Prostate gland (tissue), 2 donors: ENCODE results near the gene PDE4D. TPM values are rescaled to one million over a fixed set of nuclear protein-coding genes. Genes with fewer than 3 reads are reported as not detected.

ENCODE experiments used
- DNase-seq: peaks from one replicate; pipeline ENCODE4 v3.0.0-alpha.2; 2019; ENCODE audit warnings: low spot score
- H3K27ac ChIP-seq, 2 donors: fragments of 200-600 bp; sonication (generic); 2 replicates each; pipeline ENCODE4 v1.5.1; 2017 to 2019
- H3K27me3 ChIP-seq: fragments of 200-600 bp; sonication (generic); replicated peaks from 2 replicates; pipeline ENCODE4 v1.5.1; 2019; ENCODE audit not compliant: insufficient read depth
- H3K36me3 ChIP-seq, 2 donors: fragments of 200-600 bp; sonication (generic); 1 replicate in 1 of 2; 2 replicates in 1 of 2; pipeline versions ENCODE4 v1.5.1 to v1.8.1; 2017 to 2019
- H3K4me1 ChIP-seq: fragments of 200-600 bp; sonication (generic); replicated peaks from 2 replicates; pipeline ENCODE4 v1.5.1; 2019
- H3K4me3 ChIP-seq, 2 donors: fragments of 200-600 bp; sonication (generic); 2 replicates each; pipeline ENCODE4 v1.5.1; 2017 to 2019
- H3K9me3 ChIP-seq: fragments of 200-600 bp; sonication (generic); 2 replicates; pipeline ENCODE4 v1.5.1; 2017
- CTCF ChIP-seq, 4 experiments: fragments of 200-600 bp in 2 of 4; fragments of 450-650 bp in 2 of 4; sonication (generic) in 2 of 4; IDR thresholded peaks; 1 replicate in 3 of 4; 2 replicates in 1 of 4; pipeline ENCODE4 v1.5.1; 2016 to 2019; ENCODE audit warnings: antibody characterized with exemption in 4 of 4, mild to moderate bottlenecking in 2 of 4, moderate library complexity in 2 of 4
- POLR2A ChIP-seq: fragments of 450-650 bp; IDR thresholded peaks from one replicate; pipeline ENCODE4 v1.6.1; 2016; ENCODE audit warnings: antibody characterized with exemption, mild to moderate bottlenecking
- POLR2AphosphoS5 ChIP-seq: sonication (generic); formaldehyde crosslinking; IDR thresholded peaks from one replicate; pipeline ENCODE4 v1.6.1; 2017; ENCODE audit warnings: antibody characterized with exemption
- whole genome bisulfite sequencing: methylation state at CpG from one replicate; pipeline ENCODE4 v1.1.5; 2018; 5-methylcytosine and 5-hydroxymethylcytosine counted together
- intact Hi-C: fragments of 100-400 bp; cut with DNase I; formaldehyde crosslinking; loops from one replicate; pipeline ENCODE4 v1.14.2; 2022
- total RNA-seq, 2 donors: library from RNA; depleted of rRNA; stranded (reverse); fragments of >200 nt; gene quantifications; one replicate each; pipeline ENCODE4 v1.1.0, GENCODE V29; 2016

PDE4D gene
- total RNA-seq, 2 donors from 2014 or later = 64.2 to 75.6 TPM

- intact Hi-C loops = no loop called here
- TF ChIP-seq POLR2A (no peak), CTCF (IDR thresholded peaks at IDR 0.05) (no peak), POLR2AphosphoS5 (no peak)
Observed at GRCh38 chr5:59449905-59450644, 443.5 kb downstream of the PDE4D start.

GRCh38 chr5:59446356-59446755 is 447.2 kb downstream of the PDE4D start:
- Histone ChIP-seq H3K36me3 (no peaks in the 10 kb centered on the region), H3K27ac (no peak overlapping the region), H3K9me3 (no peaks in the 10 kb centered on the region), H3K27me3 (no peaks in the 10 kb centered on the region), H3K4me1 (no peaks in the 10 kb centered on the region), H3K4me3 (no peak overlapping the region)
- no peak for TF ChIP-seq POLR2AphosphoS5
- no peak for TF ChIP-seq CTCF (IDR thresholded peaks at IDR 0.05)
- no peak for TF ChIP-seq POLR2A
- intact Hi-C loops = no loop called here
- 71% methylated on average over 2 of the region's 2 CpGs for WGBS
- DNase-seq = no peak

More at GRCh38 chr5:59449905-59450644, 443.5 kb downstream of the PDE4D start:
- Histone ChIP-seq H3K27ac (no peak overlapping the region), H3K4me1 (no peaks in the 10 kb centered on the region), H3K4me3 (no peak overlapping the region), H3K36me3 (no peaks in the 10 kb centered on the region), H3K27me3 (no peaks in the 10 kb centered on the region), H3K9me3 (no peaks in the 10 kb centered on the region)
- DNase-seq = no peak
- 89% methylated on average over 3 of the region's 3 CpGs for WGBS

- H3K27me3 ChIP-seq = no peaks in the 10 kb centered on the region
- intact Hi-C loops = no loop called here
- H3K4me3 ChIP-seq = no peak overlapping the region
- TF ChIP-seq POLR2AphosphoS5 (no peak), CTCF (IDR thresholded peaks at IDR 0.05) (no peak), POLR2A (no peak)
- no peak overlapping the region for H3K27ac ChIP-seq
- no peak for DNase-seq
- no peaks in the 10 kb centered on the region for H3K9me3 ChIP-seq
- H3K36me3 ChIP-seq = no peaks in the 10 kb centered on the region
- no peaks in the 10 kb centered on the region for H3K4me1 ChIP-seq
- WGBS = 97% methylated on average over 1 of the region's 1 CpG
Observed at GRCh38 chr5:59445741-59446140, 447.8 kb downstream of the PDE4D start.

- no peaks in the 10 kb centered on the region for H3K36me3 ChIP-seq
- no peak overlapping the region for H3K4me3 ChIP-seq
- intact Hi-C loops = no loop called here
- no peak overlapping the region for H3K27ac ChIP-seq
- H3K27me3 ChIP-seq = no peaks in the 10 kb centered on the region
- WGBS = 91% methylated on average over 3 of the region's 3 CpGs
- H3K9me3 ChIP-seq = no peaks in the 10 kb centered on the region
- TF ChIP-seq CTCF (IDR thresholded peaks at IDR 0.05) (no peak), POLR2A (no peak), POLR2AphosphoS5 (no peak)
- H3K4me1 ChIP-seq = no peaks in the 10 kb centered on the region
- DNase-seq = no peak
Observed at GRCh38 chr5:59439303-59439702, 454.2 kb downstream of the PDE4D start.

- Histone ChIP-seq H3K27ac (no peak overlapping the region), H3K36me3 (no peaks in the 10 kb centered on the region), H3K4me3 (no peak overlapping the region), H3K27me3 (no peaks in the 10 kb centered on the region), H3K4me1 (no peaks in the 10 kb centered on the region), H3K9me3 (no peaks in the 10 kb centered on the region)
- DNase-seq = no peak
- WGBS = 26% methylated on average over 2 of the region's 2 CpGs
- intact Hi-C loops = no loop called here
- TF ChIP-seq POLR2AphosphoS5 (no peak), POLR2A (no peak), CTCF (IDR thresholded peaks at IDR 0.05) (no peak)
Observed at GRCh38 chr5:59437176-59437575, 456.4 kb downstream of the PDE4D start.
